Gastrocnemius medialis (tissue), 4 donors: Measurements from ENCODE around the gene MMP2. TPM values are rescaled to one million over a fixed set of nuclear protein-coding genes. Genes with fewer than 3 reads are reported as not detected.

Experiments used
- ATAC-seq, 2 donors: fragments of 150-250 bp; one replicate each; pipeline ENCODE4 v1.9.1; 2016
- DNase-seq, 2 donors: peaks; one replicate each; pipeline ENCODE4 v3.0.0-alpha.2; 2019
- H3K27ac ChIP-seq, 4 donors: fragments of 200-600 bp; sonication (generic); 1 replicate in 1 of 4; 2 replicates in 3 of 4; pipeline ENCODE4 v1.5.1; 2016 to 2018; ENCODE audit warnings: mild to moderate bottlenecking in 2 of 4, moderate library complexity in 1 of 4
- H3K27me3 ChIP-seq, 3 donors: fragments of 200-600 bp; sonication (generic) in 2 of 3; 1 replicate in 1 of 3; 2 replicates in 2 of 3; pipeline versions ENCODE4 v1.5.1 to v1.6.0; 2016 to 2019; ENCODE audit warnings: mild to moderate bottlenecking in 1 of 3, moderate library complexity in 1 of 3
- H3K36me3 ChIP-seq, 2 donors: fragments of 200-600 bp; sonication (generic) in 1 of 2; one replicate each; pipeline ENCODE4 v1.5.1; 2017 to 2018
- H3K4me1 ChIP-seq, 2 donors: fragments of 200-600 bp; sonication (generic) in 1 of 2; one replicate each; pipeline ENCODE4 v1.5.1; 2016 to 2017; ENCODE audit warnings: mild to moderate bottlenecking in 2 of 2
- H3K4me3 ChIP-seq, 4 donors: fragments of 200-600 bp; sonication (generic) in 3 of 4; 1 replicate in 1 of 4; 2 replicates in 3 of 4; pipeline ENCODE4 v1.5.1; 2016 to 2019; ENCODE audit warnings: mild to moderate bottlenecking in 2 of 4
- H3K9me3 ChIP-seq, 3 donors: fragments of 200-600 bp; sonication (generic) in 2 of 3; 1 replicate in 1 of 3; 2 replicates in 2 of 3; pipeline ENCODE4 v1.5.1; 2016 to 2019
- CTCF ChIP-seq, 5 experiments: fragments of 450-650 bp in 3 of 5; fragments of 200-600 bp in 2 of 5; sonication (generic) in 2 of 5; IDR thresholded peaks in 4 of 5; conservative IDR thresholded peaks in 1 of 5; 1 replicate in 4 of 5; 2 replicates in 1 of 5; pipeline ENCODE4 v1.5.1; 2016 to 2019; ENCODE audit warnings: antibody characterized with exemption in 5 of 5, mild to moderate bottlenecking in 3 of 5, moderate library complexity in 3 of 5
- POLR2A ChIP-seq, 2 donors: fragments of 450-650 bp; IDR thresholded peaks; one replicate each; pipeline ENCODE4 v1.6.1; 2017; ENCODE audit warnings: antibody characterized with exemption in 2 of 2, mild to moderate bottlenecking in 2 of 2, moderate library complexity in 2 of 2
- in situ Hi-C, 4 donors: fragments of 200-750 bp; cut with MboI; loops; one replicate each; pipeline versions ENCODE4 v1.15.0 to v1.8.0; 2017; ENCODE audit warnings: low sequenced_read_pairs in 4 of 4
- intact Hi-C: fragments of 100-400 bp; cut with DNase I; formaldehyde crosslinking; loops from one replicate; pipeline ENCODE4 v1.15.1; 2023; ENCODE audit warnings: low total_unique reads
- total RNA-seq, 4 donors: library from RNA; depleted of rRNA; stranded (reverse); fragments of >200 nt; gene quantifications; one replicate each; pipeline versions ENCODE4 v1.1.0 to v1.2.3, GENCODE V29; 2016

The MMP2 gene
- total RNA-seq, 4 donors from 2014 or later: 26.6 to 119 (median 55.6) TPM

GRCh38 chr16:55555436-55555835 lies 76.4 kb downstream of the MMP2 start:
- in situ Hi-C loops: no loop called here
- H3K27me3 ChIP-seq: no peaks in the 10 kb centered on the region
- no peaks in the 10 kb centered on the region for H3K9me3 ChIP-seq
- intact Hi-C loops: no loop called here
- no peaks in the 10 kb centered on the region for H3K4me1 ChIP-seq
- no peak overlapping the region for H3K4me3 ChIP-seq
- H3K36me3 ChIP-seq: no peaks in the 10 kb centered on the region
- ATAC-seq: no peak
- DNase-seq: no peak
- H3K27ac ChIP-seq: no peak overlapping the region
- no peak for TF ChIP-seq CTCF (IDR thresholded peaks at IDR 0.05 in 4 of 5, conservative IDR thresholded peaks at IDR 0.05 in 1 of 5)
- TF ChIP-seq POLR2A (IDR thresholded peaks at IDR 0.05): no peak

Other genes starting within 250 kb of the MMP2 start
- gene IRX6, start 155.0 kb upstream of the MMP2 start, total RNA-seq: 1 to 10 TPM in 2 of 4 donors, under 1 TPM in 2; 0.39 to 3.8 (median 1.4) TPM
- 1 to 10 TPM; 1.2 to 6.7 (median 4.7) TPM for gene LPCAT2, start 29.9 kb downstream of the MMP2 start, total RNA-seq
- gene CAPNS2, start 87.5 kb downstream of the MMP2 start, total RNA-seq: not detected
- gene SLC6A2, start 176.8 kb downstream of the MMP2 start, total RNA-seq: not detected